ENCODE results near the gene SERPINA4. TPM values are rescaled to one million over a fixed set of nuclear protein-coding genes. Genes with fewer than 3 reads are reported as not detected.
"Not testable (repeated sequence)": the region's sequence is repeated elsewhere in the genome, so short reads cannot be mapped to it uniquely, and the experiment has no call there.

Gene SERPINA4
- total RNA-seq, 1 donor from 2014 or later, result not detected

DNA sequence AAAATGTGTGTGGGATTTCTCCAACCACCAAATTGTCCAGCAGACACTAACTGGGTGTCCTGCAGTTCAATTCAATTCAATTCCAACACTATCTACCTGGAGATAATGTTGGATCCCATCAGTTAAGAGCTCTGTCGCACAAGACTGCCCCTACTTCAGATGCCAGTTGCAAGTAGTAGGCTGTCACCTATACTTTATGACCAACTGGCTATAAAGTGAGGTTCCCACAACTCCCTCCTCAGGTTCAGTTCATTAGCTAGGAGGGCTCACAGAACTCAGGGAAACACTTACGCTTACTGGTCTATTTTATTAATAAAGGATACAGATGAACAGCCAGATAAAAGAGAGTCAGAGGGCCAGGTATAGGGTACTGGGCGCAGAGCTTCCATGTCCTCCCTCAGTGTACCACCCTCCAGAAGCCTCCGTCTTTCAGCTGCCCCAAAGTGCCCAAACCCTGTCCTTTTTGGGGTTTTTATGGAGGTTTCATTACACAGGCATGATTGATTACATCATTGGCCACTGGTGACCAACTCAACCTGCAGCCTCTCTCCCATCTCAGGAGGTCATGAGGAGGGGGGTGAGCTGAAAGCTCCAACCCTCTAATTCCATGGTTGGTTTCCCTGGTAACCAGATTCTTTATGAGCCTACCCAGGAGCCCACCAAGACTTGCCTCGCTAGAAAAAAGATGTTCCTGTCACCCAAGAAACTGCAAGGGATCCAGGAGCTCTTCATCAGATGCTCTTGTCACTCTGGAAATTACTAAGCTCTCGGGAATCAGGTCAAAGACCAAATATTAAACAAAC, 12.4 kb downstream of the SERPINA4 start:
- no peaks in the 10 kb centered on the region for H3K27me3 ChIP-seq (ENCODE audit: control insufficient read depth in 3 of 3, insufficient read depth in 3 of 3, low read length in 3 of 3)
- peaks cover 5 to 8% (median 6%) of the 10 kb centered on the region in 3 donors for H3K4me1 ChIP-seq (ENCODE audit: control insufficient read depth in 3 of 3, insufficient read depth in 3 of 3, low read length in 3 of 3)
- H3K4me3 ChIP-seq (ENCODE audit: low read length in 3 of 3), result no peak overlapping the region
- H3K9me3 ChIP-seq (ENCODE audit: control insufficient read depth in 3 of 3, low read length in 3 of 3), result no peaks in the 10 kb centered on the region
- H3K27ac ChIP-seq (ENCODE audit: low read depth, low read length), result no peak overlapping the region
- H3K36me3 ChIP-seq (ENCODE audit: control insufficient read depth in 3 of 3, insufficient read depth in 3 of 3, low read length in 3 of 3), result no peaks in the 10 kb centered on the region
- H3K9ac ChIP-seq (ENCODE audit: low read depth in 1 of 3, low read length in 3 of 3), result no peak overlapping the region

GRCh38 chr14:94574336-94574735, 13.1 kb downstream of the SERPINA4 start:
- H3K9me3 ChIP-seq (ENCODE audit: control insufficient read depth in 3 of 3, low read length in 3 of 3), result no peaks in the 10 kb centered on the region
- peaks cover 5 to 8% (median 6%) of the 10 kb centered on the region in 3 donors for H3K4me1 ChIP-seq (ENCODE audit: control insufficient read depth in 3 of 3, insufficient read depth in 3 of 3, low read length in 3 of 3)
- H3K4me3 ChIP-seq (ENCODE audit: low read length in 3 of 3), result no peak overlapping the region
- no peaks in the 10 kb centered on the region for H3K36me3 ChIP-seq (ENCODE audit: control insufficient read depth in 3 of 3, insufficient read depth in 3 of 3, low read length in 3 of 3)
- no peaks in the 10 kb centered on the region for H3K27me3 ChIP-seq (ENCODE audit: control insufficient read depth in 3 of 3, insufficient read depth in 3 of 3, low read length in 3 of 3)
- H3K27ac ChIP-seq (ENCODE audit: low read depth, low read length), result no peak overlapping the region
- no peak overlapping the region for H3K9ac ChIP-seq (ENCODE audit: low read depth in 1 of 3, low read length in 3 of 3)

DNA sequence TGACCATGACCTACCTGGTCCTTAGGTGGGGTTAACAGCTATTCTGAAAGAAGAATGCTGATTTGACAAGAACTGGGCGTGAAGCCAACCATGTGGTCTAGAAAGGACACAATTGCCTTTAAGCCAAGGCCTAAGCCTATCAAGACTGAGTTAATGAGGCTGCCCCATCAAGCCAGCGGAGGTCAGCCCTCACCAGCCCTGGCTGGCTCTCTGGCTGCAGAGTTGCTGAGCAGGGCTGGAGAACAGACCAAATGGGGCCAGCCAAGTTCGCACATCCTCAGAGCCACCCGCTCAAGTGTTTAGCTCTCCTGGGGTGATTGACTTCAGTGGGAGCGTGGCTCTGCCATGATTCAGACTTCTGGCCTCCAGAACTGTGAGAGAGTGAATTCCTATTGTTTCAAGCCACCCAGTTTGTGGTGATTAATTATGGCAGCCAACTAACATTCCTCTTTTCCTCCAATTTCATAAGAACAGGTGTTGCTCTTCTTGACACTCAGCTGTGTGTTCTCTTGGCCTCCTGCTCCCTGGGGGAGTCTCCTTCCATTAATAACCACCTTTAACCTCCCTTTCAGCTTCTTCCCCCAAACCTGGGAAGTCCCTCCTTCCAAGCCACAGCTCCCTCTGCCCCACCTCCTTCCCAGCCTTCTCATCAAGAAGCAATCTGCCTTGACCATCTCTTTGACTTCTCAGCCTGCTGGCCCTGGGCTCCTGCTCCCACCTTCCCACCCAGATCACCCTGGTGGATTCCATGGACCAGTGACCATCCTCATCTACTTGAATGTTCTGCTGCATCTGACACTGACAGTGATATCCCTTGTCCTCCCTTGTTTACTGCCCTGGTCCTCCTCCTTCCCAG, 14.7 kb downstream of the SERPINA4 start:
- no peak overlapping the region for H3K9ac ChIP-seq (ENCODE audit: low read depth in 1 of 3, low read length in 3 of 3)
- H3K4me3 ChIP-seq (ENCODE audit: low read length in 3 of 3), result no peak overlapping the region
- peaks cover 5 to 10% (median 9%) of the 10 kb centered on the region in 3 donors for H3K4me1 ChIP-seq (ENCODE audit: control insufficient read depth in 3 of 3, insufficient read depth in 3 of 3, low read length in 3 of 3)
- H3K27ac ChIP-seq (ENCODE audit: low read depth, low read length), result no peak overlapping the region
- no peaks in the 10 kb centered on the region for H3K27me3 ChIP-seq (ENCODE audit: control insufficient read depth in 3 of 3, insufficient read depth in 3 of 3, low read length in 3 of 3)
- no peaks in the 10 kb centered on the region for H3K9me3 ChIP-seq (ENCODE audit: control insufficient read depth in 3 of 3, low read length in 3 of 3)
- H3K36me3 ChIP-seq (ENCODE audit: control insufficient read depth in 3 of 3, insufficient read depth in 3 of 3, low read length in 3 of 3), result no peaks in the 10 kb centered on the region

DNA sequence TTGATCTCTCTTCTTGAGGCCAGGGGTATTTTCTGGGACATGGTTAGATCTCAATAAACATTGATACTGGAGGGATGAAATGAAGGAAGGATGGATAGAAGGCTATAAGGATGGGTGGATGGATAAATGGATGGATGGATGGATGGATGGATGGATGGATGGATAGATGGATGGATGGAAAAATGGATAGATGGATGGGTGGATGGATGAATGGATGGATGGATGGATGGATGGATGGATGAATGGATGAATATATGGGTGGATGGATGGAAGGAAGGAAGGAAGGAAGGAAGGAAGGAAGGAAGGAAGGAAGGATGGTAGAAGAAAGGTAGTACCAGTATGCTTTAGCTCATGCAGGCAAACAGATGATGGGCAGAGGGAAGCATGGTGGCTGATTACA, 16.2 kb downstream of the SERPINA4 start:
- H3K9ac ChIP-seq (ENCODE audit: low read depth in 1 of 3, low read length in 3 of 3); H3K27ac ChIP-seq (ENCODE audit: low read depth, low read length); H3K9me3 ChIP-seq (ENCODE audit: control insufficient read depth in 3 of 3, low read length in 3 of 3); H3K4me3 ChIP-seq (ENCODE audit: low read length in 3 of 3); H3K27me3 ChIP-seq (ENCODE audit: control insufficient read depth in 3 of 3, insufficient read depth in 3 of 3, low read length in 3 of 3); H3K36me3 ChIP-seq (ENCODE audit: control insufficient read depth in 3 of 3, insufficient read depth in 3 of 3, low read length in 3 of 3): not testable (repeated sequence)
- H3K4me1 ChIP-seq (ENCODE audit: control insufficient read depth in 3 of 3, insufficient read depth in 3 of 3, low read length in 3 of 3), result peaks cover 0 to 13% (median 7%) of the 10 kb centered on the region in 3 donors

DNA sequence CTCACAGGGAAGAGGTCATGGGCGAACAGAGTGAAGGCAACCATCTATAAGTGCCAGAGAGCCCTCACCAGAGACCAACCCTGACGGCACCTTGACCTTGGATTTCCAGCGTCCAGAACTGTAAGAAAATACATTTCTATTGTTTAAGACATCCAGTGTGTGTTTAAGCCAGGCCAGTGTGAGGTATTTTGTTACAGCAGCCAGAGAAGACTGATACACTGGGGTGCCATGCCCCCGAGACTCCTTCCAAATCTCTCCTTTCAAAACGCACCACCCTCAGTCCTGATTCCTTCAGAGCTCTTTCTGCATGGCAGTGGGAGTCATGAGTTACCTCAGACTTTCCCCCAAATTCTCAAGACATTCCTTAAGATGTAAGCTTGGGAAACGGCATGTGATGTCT, 17.5 kb downstream of the SERPINA4 start:
- no peaks in the 10 kb centered on the region for H3K9me3 ChIP-seq (ENCODE audit: control insufficient read depth in 3 of 3, low read length in 3 of 3)
- H3K27me3 ChIP-seq (ENCODE audit: control insufficient read depth in 3 of 3, insufficient read depth in 3 of 3, low read length in 3 of 3), result no peaks in the 10 kb centered on the region
- H3K9ac ChIP-seq (ENCODE audit: low read depth in 1 of 3, low read length in 3 of 3), result no peak overlapping the region
- no peak overlapping the region for H3K27ac ChIP-seq (ENCODE audit: low read depth, low read length)
- peaks cover 4 to 19% (median 12%) of the 10 kb centered on the region in 3 donors for H3K4me1 ChIP-seq (ENCODE audit: control insufficient read depth in 3 of 3, insufficient read depth in 3 of 3, low read length in 3 of 3)
- no peak overlapping the region for H3K4me3 ChIP-seq (ENCODE audit: low read length in 3 of 3)
- no peaks in the 10 kb centered on the region for H3K36me3 ChIP-seq (ENCODE audit: control insufficient read depth in 3 of 3, insufficient read depth in 3 of 3, low read length in 3 of 3)

- Histone ChIP-seq H3K4me3 (ENCODE audit: low read length in 3 of 3) (peak within 1 kb of the TSS in 2 of 3 donors; percentile 45 to 49), H3K27ac (ENCODE audit: low read depth, low read length) (peak within 1 kb of the TSS; percentile 6), H3K9me3 (ENCODE audit: control insufficient read depth in 3 of 3, low read length in 3 of 3) (no peaks in the 10 kb centered on the region), H3K4me1 (ENCODE audit: control insufficient read depth in 3 of 3, insufficient read depth in 3 of 3, low read length in 3 of 3) (peaks cover 4 to 23% (median 12%) of the 10 kb centered on the region in 3 donors), H3K27me3 (ENCODE audit: control insufficient read depth in 3 of 3, insufficient read depth in 3 of 3, low read length in 3 of 3) (no peaks in the 10 kb centered on the region), H3K36me3 (ENCODE audit: control insufficient read depth in 3 of 3, insufficient read depth in 3 of 3, low read length in 3 of 3) (no peaks in the 10 kb centered on the region), H3K9ac (ENCODE audit: low read depth in 1 of 3, low read length in 3 of 3) (peak within 1 kb of the TSS in 1 of 3 donors; percentile 1)
These were observed 20.1 kb downstream of the SERPINA4 start, which contains the start of gene SERPINA5 for GRCh38 chr14:94581127-94581999. SERPINA5 (plus strand) TSS chr14:94581426; CDS start chr14:94587363, 5,937 bp downstream.

- Histone ChIP-seq H3K27ac (ENCODE audit: low read depth, low read length) (no peak overlapping the region), H3K36me3 (ENCODE audit: control insufficient read depth in 3 of 3, insufficient read depth in 3 of 3, low read length in 3 of 3) (no peaks in the 10 kb centered on the region), H3K9ac (ENCODE audit: low read depth in 1 of 3, low read length in 3 of 3) (no peak overlapping the region), H3K9me3 (ENCODE audit: control insufficient read depth in 3 of 3, low read length in 3 of 3) (no peaks in the 10 kb centered on the region), H3K4me1 (ENCODE audit: control insufficient read depth in 3 of 3, insufficient read depth in 3 of 3, low read length in 3 of 3) (peaks cover 4 to 23% (median 12%) of the 10 kb centered on the region in 3 donors), H3K4me3 (ENCODE audit: low read length in 3 of 3) (peak overlapping the region in 1 of 3 donors; percentile 49), H3K27me3 (ENCODE audit: control insufficient read depth in 3 of 3, insufficient read depth in 3 of 3, low read length in 3 of 3) (no peaks in the 10 kb centered on the region)
These were observed 21.0 kb downstream of the SERPINA4 start for GRCh38 chr14:94582199-94582750.

DNA sequence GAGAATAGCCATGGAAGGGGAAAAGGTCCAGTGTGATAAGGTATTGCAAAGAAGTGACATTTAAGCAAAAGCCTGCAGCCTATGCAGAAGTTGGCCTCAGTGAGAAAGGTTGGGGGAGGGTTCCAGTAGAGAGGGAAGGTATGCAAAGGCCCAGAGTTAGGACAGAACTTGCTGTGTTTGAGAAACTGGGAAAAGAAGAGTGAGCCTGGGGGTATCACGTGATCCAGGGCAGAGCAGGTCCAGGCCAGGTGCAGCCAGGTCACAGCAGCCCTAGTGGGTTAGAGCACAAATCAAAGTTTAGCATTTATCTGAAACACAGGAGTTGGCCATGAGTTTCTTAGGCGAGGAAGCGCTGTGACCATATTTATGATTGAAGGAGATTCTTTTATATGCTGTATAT, 21.6 kb downstream of the SERPINA4 start:
- Histone ChIP-seq H3K4me1 (ENCODE audit: control insufficient read depth in 3 of 3, insufficient read depth in 3 of 3, low read length in 3 of 3) (peaks cover 4 to 23% (median 12%) of the 10 kb centered on the region in 3 donors), H3K9ac (ENCODE audit: low read depth in 1 of 3, low read length in 3 of 3) (no peak overlapping the region), H3K4me3 (ENCODE audit: low read length in 3 of 3) (peak overlapping the region in 1 of 3 donors; percentile 19), H3K27ac (ENCODE audit: low read depth, low read length) (no peak overlapping the region), H3K9me3 (ENCODE audit: control insufficient read depth in 3 of 3, low read length in 3 of 3) (no peaks in the 10 kb centered on the region), H3K36me3 (ENCODE audit: control insufficient read depth in 3 of 3, insufficient read depth in 3 of 3, low read length in 3 of 3) (no peaks in the 10 kb centered on the region), H3K27me3 (ENCODE audit: control insufficient read depth in 3 of 3, insufficient read depth in 3 of 3, low read length in 3 of 3) (no peaks in the 10 kb centered on the region)

DNA sequence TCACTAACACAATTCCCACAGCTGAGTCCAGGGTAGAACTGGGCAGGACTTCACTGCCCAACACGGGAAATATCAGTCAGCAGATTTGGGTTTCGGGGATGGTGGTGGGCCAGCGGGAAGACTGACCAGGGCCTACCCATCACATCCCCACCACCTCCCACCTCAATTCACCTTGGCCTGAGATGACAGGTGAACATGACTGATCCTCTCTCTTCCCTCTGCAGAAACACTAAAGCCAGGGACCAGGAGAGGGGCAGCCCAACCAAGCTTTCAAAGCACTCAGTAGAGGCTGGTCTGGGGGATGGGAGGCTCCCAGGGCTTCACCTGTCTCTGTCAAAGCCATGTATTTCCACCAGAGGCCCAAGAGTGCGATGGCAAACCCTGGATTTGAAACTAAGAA, 22.3 kb downstream of the SERPINA4 start:
- H3K4me1 ChIP-seq (ENCODE audit: control insufficient read depth in 3 of 3, insufficient read depth in 3 of 3, low read length in 3 of 3), result peaks cover 4 to 23% (median 12%) of the 10 kb centered on the region in 3 donors
- H3K9ac ChIP-seq (ENCODE audit: low read depth in 1 of 3, low read length in 3 of 3), result no peak overlapping the region
- peaks cover 0 to 2% (median 0%) of the 10 kb centered on the region in 3 donors for H3K36me3 ChIP-seq (ENCODE audit: control insufficient read depth in 3 of 3, insufficient read depth in 3 of 3, low read length in 3 of 3)
- H3K27ac ChIP-seq (ENCODE audit: low read depth, low read length), result no peak overlapping the region
- no peaks in the 10 kb centered on the region for H3K27me3 ChIP-seq (ENCODE audit: control insufficient read depth in 3 of 3, insufficient read depth in 3 of 3, low read length in 3 of 3)
- no peaks in the 10 kb centered on the region for H3K9me3 ChIP-seq (ENCODE audit: control insufficient read depth in 3 of 3, low read length in 3 of 3)
- no peak overlapping the region for H3K4me3 ChIP-seq (ENCODE audit: low read length in 3 of 3)
